Nephron (organoid): ENCODE data around the gene ZNF747.

Source experiments
- H3K27ac Mint-ChIP-seq, 3 experiments: 2 replicates each; pipeline ENCODE4 v1.8.0; 2020; ENCODE audit warnings: mixed read lengths in 3 of 3, mild to moderate bottlenecking in 2 of 3, moderate library complexity in 1 of 3
- H3K27me3 Mint-ChIP-seq: 2 replicates; pipeline ENCODE4 v1.8.0; 2021; ENCODE audit warnings: low read depth, mild to moderate bottlenecking, moderate library complexity, mixed read lengths
- H3K36me3 Mint-ChIP-seq: 2 replicates; pipeline ENCODE4 v1.8.0; 2020; ENCODE audit warnings: low read depth, mixed read lengths
- H3K4me1 Mint-ChIP-seq: 2 replicates; pipeline ENCODE4 v1.8.0; 2020; ENCODE audit warnings: mixed read lengths
- H3K4me3 Mint-ChIP-seq, 3 experiments: 2 replicates each; pipeline ENCODE4 v1.8.0; 2020; ENCODE audit warnings: mild to moderate bottlenecking in 3 of 3, mixed read lengths in 3 of 3, moderate library complexity in 2 of 3
- H3K9me3 Mint-ChIP-seq: 2 replicates; pipeline ENCODE4 v1.8.0; 2020; ENCODE audit warnings: mixed read lengths
- TF ChIP-seq, protein P1 (sequence below), 3 experiments: fragments of 200-600 bp; sonication (generic); IDR thresholded peaks; one replicate each; pipeline ENCODE4 v1.5.0; 2021; ENCODE audit warnings: antibody characterized with exemption in 3 of 3; ENCODE audit not compliant: unreplicated experiment in 3 of 3

Gene ZNF747

GRCh38 chr16:30510376-30510938 is 24.2 kb downstream of the ZNF747 start:
- no peaks in the 10 kb centered on the region for H3K9me3 Mint-ChIP-seq
- no peak overlapping the region for H3K27ac Mint-ChIP-seq
- no peaks in the 10 kb centered on the region for H3K36me3 Mint-ChIP-seq
- TF ChIP-seq, protein P1, sequence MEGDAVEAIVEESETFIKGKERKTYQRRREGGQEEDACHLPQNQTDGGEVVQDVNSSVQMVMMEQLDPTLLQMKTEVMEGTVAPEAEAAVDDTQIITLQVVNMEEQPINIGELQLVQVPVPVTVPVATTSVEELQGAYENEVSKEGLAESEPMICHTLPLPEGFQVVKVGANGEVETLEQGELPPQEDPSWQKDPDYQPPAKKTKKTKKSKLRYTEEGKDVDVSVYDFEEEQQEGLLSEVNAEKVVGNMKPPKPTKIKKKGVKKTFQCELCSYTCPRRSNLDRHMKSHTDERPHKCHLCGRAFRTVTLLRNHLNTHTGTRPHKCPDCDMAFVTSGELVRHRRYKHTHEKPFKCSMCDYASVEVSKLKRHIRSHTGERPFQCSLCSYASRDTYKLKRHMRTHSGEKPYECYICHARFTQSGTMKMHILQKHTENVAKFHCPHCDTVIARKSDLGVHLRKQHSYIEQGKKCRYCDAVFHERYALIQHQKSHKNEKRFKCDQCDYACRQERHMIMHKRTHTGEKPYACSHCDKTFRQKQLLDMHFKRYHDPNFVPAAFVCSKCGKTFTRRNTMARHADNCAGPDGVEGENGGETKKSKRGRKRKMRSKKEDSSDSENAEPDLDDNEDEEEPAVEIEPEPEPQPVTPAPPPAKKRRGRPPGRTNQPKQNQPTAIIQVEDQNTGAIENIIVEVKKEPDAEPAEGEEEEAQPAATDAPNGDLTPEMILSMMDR (IDR thresholded peaks at IDR 0.05; ENCODE audit: unreplicated experiment in 3 of 3) = no peak
- no peak overlapping the region for H3K4me3 Mint-ChIP-seq
- H3K4me1 Mint-ChIP-seq = no peaks in the 10 kb centered on the region
- peaks cover 4% of the 10 kb centered on the region for H3K27me3 Mint-ChIP-seq

- TF ChIP-seq, protein P1 (IDR thresholded peaks at IDR 0.05; ENCODE audit: unreplicated experiment in 3 of 3) = no peak
- Mint-ChIP-seq H3K9me3 (no peaks in the 10 kb centered on the region), H3K27me3 (no peaks in the 10 kb centered on the region), H3K36me3 (no peaks in the 10 kb centered on the region), H3K4me3 (no peak overlapping the region), H3K27ac (no peak overlapping the region), H3K4me1 (no peaks in the 10 kb centered on the region)
Observed at GRCh38 chr16:30509081-30509765, 25.4 kb downstream of the ZNF747 start.

- Mint-ChIP-seq H3K36me3 (no peaks in the 10 kb centered on the region), H3K27me3 (peaks cover 3% of the 10 kb centered on the region), H3K9me3 (no peaks in the 10 kb centered on the region), H3K4me3 (no peak overlapping the region), H3K4me1 (no peaks in the 10 kb centered on the region), H3K27ac (no peak overlapping the region)
- TF ChIP-seq, protein P1 (IDR thresholded peaks at IDR 0.05; ENCODE audit: unreplicated experiment in 3 of 3) = no peak
Observed at GRCh38 chr16:30503403-30504296, 31.0 kb downstream of the ZNF747 start.

DNA sequence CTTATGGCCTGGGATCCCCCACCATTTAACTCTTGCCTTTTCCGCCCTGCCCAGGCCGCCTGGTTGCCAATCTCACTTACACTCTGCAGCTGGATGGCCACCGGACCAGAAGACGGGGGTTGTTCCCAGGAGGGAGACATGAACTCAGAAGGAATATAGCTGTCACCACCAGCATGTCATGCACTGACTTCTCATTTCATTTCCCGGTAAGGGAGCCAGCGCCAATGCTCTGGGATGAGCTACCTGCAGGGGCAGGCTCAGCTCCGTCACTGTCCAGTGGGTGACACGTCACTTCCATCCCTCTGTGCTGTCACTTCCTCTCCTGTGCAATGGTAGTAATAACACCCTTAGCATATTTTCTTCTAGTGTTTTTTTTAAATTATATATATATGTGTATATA is 35.4 kb downstream of the ZNF747 start:
- Mint-ChIP-seq H3K9me3 (no peaks in the 10 kb centered on the region), H3K4me1 (no peaks in the 10 kb centered on the region), H3K27ac (no peak overlapping the region), H3K36me3 (no peaks in the 10 kb centered on the region), H3K4me3 (no peak overlapping the region), H3K27me3 (peaks cover 7% of the 10 kb centered on the region)
- TF ChIP-seq, protein P1 (IDR thresholded peaks at IDR 0.05; ENCODE audit: unreplicated experiment in 3 of 3) = no peak

DNA sequence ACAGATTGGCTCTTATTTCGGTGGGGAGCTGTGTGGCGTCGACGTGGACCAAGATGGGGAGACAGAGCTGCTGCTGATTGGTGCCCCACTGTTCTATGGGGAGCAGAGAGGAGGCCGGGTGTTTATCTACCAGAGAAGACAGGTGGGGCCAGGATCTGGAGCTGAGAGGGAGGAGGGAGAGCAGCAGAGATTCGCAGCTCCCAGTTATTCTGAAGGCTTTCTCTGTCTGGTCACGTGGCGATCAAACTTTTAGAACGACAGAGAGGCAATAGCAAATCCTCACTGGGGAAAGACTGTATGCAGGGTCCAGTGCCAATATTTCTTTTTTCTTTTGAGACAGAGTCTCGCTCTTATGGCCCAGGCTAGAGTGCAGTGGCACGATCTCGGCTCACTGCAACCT is 39.9 kb downstream of the ZNF747 start:
- H3K4me3 Mint-ChIP-seq = no peak overlapping the region
- H3K4me1 Mint-ChIP-seq = no peaks in the 10 kb centered on the region
- H3K36me3 Mint-ChIP-seq = no peaks in the 10 kb centered on the region
- H3K27me3 Mint-ChIP-seq = peaks cover 10% of the 10 kb centered on the region
- H3K27ac Mint-ChIP-seq = no peak overlapping the region
- no peaks in the 10 kb centered on the region for H3K9me3 Mint-ChIP-seq
- TF ChIP-seq, protein P1 (IDR thresholded peaks at IDR 0.05; ENCODE audit: unreplicated experiment in 3 of 3) = no peak
